ENCODE measurements around the gene KLHL2.
"Not testable (repeated sequence)": the region's sequence is repeated elsewhere in the genome, so short reads cannot be mapped to it uniquely, and the experiment has no call there.

Gene KLHL2

GRCh38 chr4:165335163-165335703 lies 127.9 kb downstream of the KLHL2 start (continued):
- TF ChIP-seq ZNF645 (tag by site-specific recombination; IDR thresholded peaks at IDR 0.05): no peak
- TF ChIP-seq ZNF777 (tag by site-specific recombination; IDR thresholded peaks at IDR 0.05; ENCODE audit: borderline replicate concordance): no peak
- TF ChIP-seq YY1 (tag by site-specific recombination; IDR thresholded peaks at IDR 0.05): no peak
- TF ChIP-seq GFI1B (tag by site-specific recombination; IDR thresholded peaks at IDR 0.05): no peak
- TF ChIP-seq KLF17 (tag by site-specific recombination; IDR thresholded peaks at IDR 0.05): no peak

- Histone ChIP-seq H3K9me3 (ENCODE audit: control insufficient read depth, insufficient read depth, low read depth, low read length) (no peaks in the 10 kb centered on the region), H3K4me3 (ENCODE audit: low read depth, low read length) (no peak overlapping the region), H3K36me3 (ENCODE audit: control insufficient read depth in 2 of 2, insufficient read depth in 1 of 2, low read length in 2 of 2) (peaks cover 32 to 48% of the 10 kb centered on the region in 2 experiments), H3K27ac (ENCODE audit: extremely low read depth, low read depth, low read length) (no peak overlapping the region), H3K4me1 (ENCODE audit: control insufficient read depth, insufficient read depth, low read length) (no peaks in the 10 kb centered on the region)
- TF ChIP-seq ZNF140 (tag by site-specific recombination; IDR thresholded peaks at IDR 0.05) (no peak), ZNF549 (tag by site-specific recombination; IDR thresholded peaks at IDR 0.05) (no peak), ZNF621 (tag by site-specific recombination; IDR thresholded peaks at IDR 0.05) (no peak), HIC1 (tag by site-specific recombination; IDR thresholded peaks at IDR 0.05) (no peak), ZNF23 (tag by site-specific recombination; IDR thresholded peaks at IDR 0.05; ENCODE audit: borderline replicate concordance) (no peak), ZNF19 (tag by site-specific recombination; IDR thresholded peaks at IDR 0.05; ENCODE audit: low read depth) (no peak), WT1 (tag by site-specific recombination; IDR thresholded peaks at IDR 0.05) (no peak)
- POLR2A ChIA-PET: no interaction called here
- CTCF ChIA-PET: no interaction called here
These were observed 129.4 kb downstream of the KLHL2 start for GRCh38 chr4:165336743-165337142.

GRCh38 chr4:165342340-165342739 lies 135.0 kb downstream of the KLHL2 start:
- ChIA-PET CTCF (interaction anchor here (0.9 to 1.0 kb wide), 2 partner anchors 35 to 211 kb away, joined by 3 to 5 read pairs; no protein-coding TSS in a partner anchor), POLR2A (interaction anchor here (0.6 to 0.7 kb wide), 2 partner anchors 94 to 229 kb away, joined by 3 read pairs; partner anchors contain the start of gene TMEM192)
- peaks cover 38 to 46% of the 10 kb centered on the region in 2 experiments for H3K36me3 ChIP-seq (ENCODE audit: control insufficient read depth in 2 of 2, insufficient read depth in 1 of 2, low read length in 2 of 2)
- H3K9me3 ChIP-seq (ENCODE audit: control insufficient read depth, insufficient read depth, low read depth, low read length); H3K27ac ChIP-seq (ENCODE audit: extremely low read depth, low read depth, low read length); H3K4me3 ChIP-seq (ENCODE audit: low read depth, low read length); H3K4me1 ChIP-seq (ENCODE audit: control insufficient read depth, insufficient read depth, low read length): not testable (repeated sequence)

- Histone ChIP-seq H3K36me3 (ENCODE audit: control insufficient read depth in 2 of 2, insufficient read depth in 1 of 2, low read length in 2 of 2) (peaks cover 37 to 38% of the 10 kb centered on the region in 2 experiments), H3K9me3 (ENCODE audit: control insufficient read depth, insufficient read depth, low read depth, low read length) (no peaks in the 10 kb centered on the region), H3K4me3 (ENCODE audit: low read depth, low read length) (no peak overlapping the region), H3K27ac (ENCODE audit: extremely low read depth, low read depth, low read length) (no peak overlapping the region), H3K4me1 (ENCODE audit: control insufficient read depth, insufficient read depth, low read length) (no peaks in the 10 kb centered on the region)
- ChIA-PET CTCF (interaction anchor here (0.7 to 1.0 kb wide), 4 partner anchors 34 to 213 kb away, joined by 3 to 5 read pairs (median 3); no protein-coding TSS in a partner anchor), POLR2A (interaction anchor here (0.7 kb wide), 1 partner anchor 65 kb away, joined by 4 read pairs; no protein-coding TSS in a partner anchor)
- TF ChIP-seq ZNF580 (tag by site-specific recombination; IDR thresholded peaks at IDR 0.05) (no peak), BCL6B (tag by site-specific recombination; IDR thresholded peaks at IDR 0.05) (no peak), CTCF (tag by site-specific recombination; IDR thresholded peaks at IDR 0.05) (no peak), GLI2 (tag by site-specific recombination; IDR thresholded peaks at IDR 0.05; ENCODE audit: borderline replicate concordance, low read depth) (no peak), ZNF175 (tag by site-specific recombination; IDR thresholded peaks at IDR 0.05) (no peak)
These were observed 136.2 kb downstream of the KLHL2 start for GRCh38 chr4:165343353-165344191.

All from HEK293 (cell line).